Activated naive CD4-positive, alpha-beta T cell (primary cell): Measurements from ENCODE around the gene SEZ6L2.
"Not testable (repeated sequence)": the region's sequence is repeated elsewhere in the genome, so short reads cannot be mapped to it uniquely, and the experiment has no call there.

Experiments
- DNase-seq, 4 experiments: peaks; one replicate each; lab custom pipeline; 2025; lab: John Stamatoyannopoulos, UW

SEZ6L2 gene

GRCh38 chr16:29891525-29892457 lies 7.6 kb downstream of the SEZ6L2 start:
- DNase-seq: no peak

- not testable (repeated sequence) for DNase-seq
Observed at GRCh38 chr16:29889372-29889771, 10.0 kb downstream of the SEZ6L2 start.

GRCh38 chr16:29883987-29884386 lies 15.4 kb downstream of the SEZ6L2 start:
- DNase-seq: no peak

- DNase-seq: no peak
Observed at GRCh38 chr16:29881050-29881449, 18.3 kb downstream of the SEZ6L2 start.

GRCh38 chr16:29878172-29878571 lies 21.2 kb downstream of the SEZ6L2 start:
- DNase-seq: no peak

- no peak for DNase-seq
Observed at GRCh38 chr16:29877266-29877961, 21.9 kb downstream of the SEZ6L2 start.

GRCh38 chr16:29876594-29877249 lies 22.6 kb downstream of the SEZ6L2 start:
- peak in 1 of 4 experiments; percentile 23 for DNase-seq

GRCh38 chr16:29876217-29876593 lies 23.1 kb downstream of the SEZ6L2 start:
- DNase-seq: no peak

GRCh38 chr16:29875206-29875605 lies 24.1 kb downstream of the SEZ6L2 start:
- DNase-seq: no peak

GRCh38 chr16:29873319-29873718 lies 26.0 kb downstream of the SEZ6L2 start:
- DNase-seq: no peak

- DNase-seq: no peak
Observed at GRCh38 chr16:29871822-29872546, 27.4 kb downstream of the SEZ6L2 start.

- not testable (repeated sequence) for DNase-seq
Observed at GRCh38 chr16:29869067-29869466, 30.3 kb downstream of the SEZ6L2 start.

- DNase-seq: no peak
Observed at GRCh38 chr16:29868396-29869009, 30.8 kb downstream of the SEZ6L2 start.

- DNase-seq: no peak
Observed at GRCh38 chr16:29864205-29864604, 35.1 kb downstream of the SEZ6L2 start.

- DNase-seq: no peak
Observed at GRCh38 chr16:29863669-29863984, 35.7 kb downstream of the SEZ6L2 start.

GRCh38 chr16:29862884-29863668 lies 36.3 kb downstream of the SEZ6L2 start, which contains the start of gene CDIPT:
TSS of gene CDIPT (minus strand) at chr16:29863226. CDS start at chr16:29862857, 369 bp downstream.
- peak; percentile 63 to 89 (median 77) for DNase-seq

- no peak for DNase-seq
Observed at GRCh38 chr16:29862383-29862883, 36.9 kb downstream of the SEZ6L2 start.

GRCh38 chr16:29860218-29860617 lies 39.1 kb downstream of the SEZ6L2 start:
- DNase-seq: no peak

GRCh38 chr16:29858974-29859373 lies 40.4 kb downstream of the SEZ6L2 start:
- no peak for DNase-seq

GRCh38 chr16:29858149-29858849 lies 41.1 kb downstream of the SEZ6L2 start:
- DNase-seq: no peak
